Ishikawa (cell line): ENCODE results near the gene RAPGEF5.

Source experiments
- CEBPB ChIP-seq: IDR thresholded peaks from 2 replicates; pipeline ENCODE4 v1.6.1; 2012
- CREB1 ChIP-seq: IDR thresholded peaks from 2 replicates; pipeline ENCODE4 v1.6.1; 2012; ENCODE audit warnings: low read depth
- EGR1 ChIP-seq: IDR thresholded peaks from 2 replicates; pipeline ENCODE4 v1.6.1; 2012
- EP300 ChIP-seq: IDR thresholded peaks from 2 replicates; pipeline ENCODE4 v1.6.1; 2012; ENCODE audit warnings: borderline replicate concordance
- NFIC ChIP-seq: IDR thresholded peaks from 2 replicates; pipeline ENCODE4 v1.6.1; 2012
- TAF1 ChIP-seq: IDR thresholded peaks from 2 replicates; pipeline ENCODE4 v1.6.1; 2012; ENCODE audit warnings: low read depth, mild to moderate bottlenecking
- TF ChIP-seq, protein P1 (sequence below): IDR thresholded peaks from 2 replicates; pipeline ENCODE4 v1.6.1; 2012; ENCODE audit warnings: low read depth, mild to moderate bottlenecking
- TF ChIP-seq, protein P2 (sequence below): IDR thresholded peaks from 2 replicates; pipeline ENCODE4 v1.6.1; 2012
- TF ChIP-seq, protein P3 (sequence below): IDR thresholded peaks from 2 replicates; pipeline ENCODE4 v1.6.1; 2012

DNA sequence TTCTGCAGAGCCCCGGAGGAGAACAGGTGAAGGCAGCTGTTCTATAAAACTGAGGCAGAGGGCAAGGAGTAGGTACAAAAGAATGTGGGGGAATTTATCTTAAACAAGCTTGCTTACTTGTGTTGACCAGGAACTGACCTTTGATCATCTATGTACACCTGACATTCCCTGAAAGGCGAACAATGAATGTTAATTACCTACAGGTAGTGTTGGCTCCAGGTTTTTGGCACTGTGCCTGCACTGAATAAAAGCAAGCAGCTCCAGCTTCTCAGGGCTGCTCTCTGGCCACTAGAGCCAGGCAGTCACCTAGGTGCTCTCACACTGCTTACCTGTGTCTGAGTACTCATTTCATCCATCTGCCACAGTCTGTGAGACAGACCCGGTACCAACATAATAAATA, 87.0 kb downstream of the RAPGEF5 start:
- no peak for TF ChIP-seq EP300
- no peak for TF ChIP-seq EGR1
- TF ChIP-seq CEBPB, result no peak
- TF ChIP-seq, protein P1, sequence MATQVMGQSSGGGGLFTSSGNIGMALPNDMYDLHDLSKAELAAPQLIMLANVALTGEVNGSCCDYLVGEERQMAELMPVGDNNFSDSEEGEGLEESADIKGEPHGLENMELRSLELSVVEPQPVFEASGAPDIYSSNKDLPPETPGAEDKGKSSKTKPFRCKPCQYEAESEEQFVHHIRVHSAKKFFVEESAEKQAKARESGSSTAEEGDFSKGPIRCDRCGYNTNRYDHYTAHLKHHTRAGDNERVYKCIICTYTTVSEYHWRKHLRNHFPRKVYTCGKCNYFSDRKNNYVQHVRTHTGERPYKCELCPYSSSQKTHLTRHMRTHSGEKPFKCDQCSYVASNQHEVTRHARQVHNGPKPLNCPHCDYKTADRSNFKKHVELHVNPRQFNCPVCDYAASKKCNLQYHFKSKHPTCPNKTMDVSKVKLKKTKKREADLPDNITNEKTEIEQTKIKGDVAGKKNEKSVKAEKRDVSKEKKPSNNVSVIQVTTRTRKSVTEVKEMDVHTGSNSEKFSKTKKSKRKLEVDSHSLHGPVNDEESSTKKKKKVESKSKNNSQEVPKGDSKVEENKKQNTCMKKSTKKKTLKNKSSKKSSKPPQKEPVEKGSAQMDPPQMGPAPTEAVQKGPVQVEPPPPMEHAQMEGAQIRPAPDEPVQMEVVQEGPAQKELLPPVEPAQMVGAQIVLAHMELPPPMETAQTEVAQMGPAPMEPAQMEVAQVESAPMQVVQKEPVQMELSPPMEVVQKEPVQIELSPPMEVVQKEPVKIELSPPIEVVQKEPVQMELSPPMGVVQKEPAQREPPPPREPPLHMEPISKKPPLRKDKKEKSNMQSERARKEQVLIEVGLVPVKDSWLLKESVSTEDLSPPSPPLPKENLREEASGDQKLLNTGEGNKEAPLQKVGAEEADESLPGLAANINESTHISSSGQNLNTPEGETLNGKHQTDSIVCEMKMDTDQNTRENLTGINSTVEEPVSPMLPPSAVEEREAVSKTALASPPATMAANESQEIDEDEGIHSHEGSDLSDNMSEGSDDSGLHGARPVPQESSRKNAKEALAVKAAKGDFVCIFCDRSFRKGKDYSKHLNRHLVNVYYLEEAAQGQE, result no peak
- TF ChIP-seq NFIC, result peak; percentile 86
- no peak for TF ChIP-seq CREB1
- TF ChIP-seq, protein P2, sequence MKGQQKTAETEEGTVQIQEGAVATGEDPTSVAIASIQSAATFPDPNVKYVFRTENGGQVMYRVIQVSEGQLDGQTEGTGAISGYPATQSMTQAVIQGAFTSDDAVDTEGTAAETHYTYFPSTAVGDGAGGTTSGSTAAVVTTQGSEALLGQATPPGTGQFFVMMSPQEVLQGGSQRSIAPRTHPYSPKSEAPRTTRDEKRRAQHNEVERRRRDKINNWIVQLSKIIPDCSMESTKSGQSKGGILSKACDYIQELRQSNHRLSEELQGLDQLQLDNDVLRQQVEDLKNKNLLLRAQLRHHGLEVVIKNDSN, result no peak
- no peak for TF ChIP-seq TAF1
- TF ChIP-seq, protein P3, sequence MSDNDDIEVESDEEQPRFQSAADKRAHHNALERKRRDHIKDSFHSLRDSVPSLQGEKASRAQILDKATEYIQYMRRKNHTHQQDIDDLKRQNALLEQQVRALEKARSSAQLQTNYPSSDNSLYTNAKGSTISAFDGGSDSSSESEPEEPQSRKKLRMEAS, result no peak
